Measurements from ENCODE around the gene SLC26A11.

Gene SLC26A11

DNA sequence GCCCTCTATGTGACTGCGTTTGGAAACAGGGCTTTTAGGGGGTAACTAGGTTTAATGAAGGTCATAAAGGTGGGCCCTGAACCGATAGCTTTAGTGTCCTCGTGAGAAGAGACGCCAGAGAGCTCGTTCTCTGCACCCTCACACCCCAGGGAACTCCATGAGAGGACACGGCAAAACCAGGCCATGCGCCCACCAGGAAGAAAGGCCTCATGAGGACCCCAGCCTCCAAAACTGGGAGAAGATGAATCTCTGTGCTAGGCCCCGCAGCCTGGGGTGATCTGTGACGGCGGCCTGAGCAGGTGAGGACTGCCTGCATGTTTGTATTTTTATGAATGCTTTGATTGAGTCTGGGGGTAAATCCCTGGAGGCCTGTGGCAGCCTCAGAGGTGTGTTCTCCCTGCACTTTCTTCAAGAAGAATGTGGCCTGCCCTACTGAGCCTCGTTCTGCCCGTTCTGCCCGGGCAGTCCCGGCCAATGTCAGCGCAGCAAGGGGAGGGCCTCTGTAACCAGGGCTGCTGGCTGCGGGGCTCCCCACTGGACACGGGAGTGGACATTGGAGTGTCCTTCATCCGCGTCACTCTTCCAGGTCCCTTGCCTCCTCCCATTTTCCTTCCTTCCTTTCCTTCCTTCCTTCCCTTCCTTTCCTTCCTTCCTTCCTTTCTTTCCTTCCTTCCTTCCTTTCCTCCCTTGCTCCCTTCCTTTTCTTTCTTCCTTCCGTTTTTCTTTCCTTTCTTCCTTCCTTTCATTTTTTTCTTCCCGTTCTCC is 33.6 kb downstream of the SLC26A11 start:
- no peak overlapping the region for H2AFZ ChIP-seq (ENCODE audit: low read depth, low read length)
- peak overlapping the region; percentile 60 for H2BK5ac ChIP-seq (ENCODE audit: low read depth, low read length, poor library complexity, severe bottlenecking)
- H3K27ac ChIP-seq (ENCODE audit: low read length, poor library complexity, severe bottlenecking), result peak overlapping the region; percentile 87
- peaks cover 20% of the 10 kb centered on the region for H3K4me1 ChIP-seq (ENCODE audit: control insufficient read depth, insufficient read depth, low read depth, low read length)
- H2AK5ac ChIP-seq (ENCODE audit: low read length, severe bottlenecking), result peak overlapping the region; percentile 24
- no peak overlapping the region for H3K4me2 ChIP-seq (ENCODE audit: low read length, poor library complexity, severe bottlenecking)
- H4K91ac ChIP-seq (ENCODE audit: low read length), result peak overlapping the region; percentile 79
- no peak overlapping the region for H2BK15ac ChIP-seq (ENCODE audit: low read depth, poor library complexity, severe bottlenecking)
- H3K36me3 ChIP-seq (ENCODE audit: control insufficient read depth in 1 of 2, insufficient read depth in 2 of 2, low read depth in 1 of 2, low read length in 2 of 2), result peaks cover 27 to 40% of the 10 kb centered on the region in 2 experiments
- H3K18ac ChIP-seq (ENCODE audit: low read depth in 1 of 2, low read length in 2 of 2), result no peak overlapping the region
- H3K27me3 ChIP-seq (ENCODE audit: control insufficient read depth in 1 of 2, insufficient read depth in 1 of 2, low read length in 2 of 2), result no peaks in the 10 kb centered on the region
- WGBS, result 95% methylated on average over 21 of the region's 21 CpGs
- DNase-seq, result no peak
- H3K9ac ChIP-seq (ENCODE audit: low read length), result no peak overlapping the region
- no peaks in the 10 kb centered on the region for H3K9me3 ChIP-seq (ENCODE audit: control insufficient read depth, low read length)
- H2BK120ac ChIP-seq (ENCODE audit: low read depth, low read length), result peak overlapping the region; percentile 50
- H3K4ac ChIP-seq (ENCODE audit: low read depth in 1 of 2, low read length in 2 of 2), result peak overlapping the region in 1 of 2 experiments; percentile 15
- H4K8ac ChIP-seq (ENCODE audit: low read length), result peak overlapping the region; percentile 53
- peak overlapping the region; percentile 49 to 60 for H2BK12ac ChIP-seq (ENCODE audit: low read length in 2 of 2)
- no peak overlapping the region for H3K14ac ChIP-seq (ENCODE audit: low read length in 2 of 2)
- H3K79me1 ChIP-seq (replicated peaks; ENCODE audit: low read length, poor library complexity, severe bottlenecking), result no peaks in the 10 kb centered on the region
- no peak overlapping the region for H3K4me3 ChIP-seq (ENCODE audit: insufficient read depth in 1 of 2, low read depth in 1 of 2, low read length in 2 of 2)
- no peak overlapping the region for H3K23ac ChIP-seq (ENCODE audit: low read length in 2 of 2)

DNA sequence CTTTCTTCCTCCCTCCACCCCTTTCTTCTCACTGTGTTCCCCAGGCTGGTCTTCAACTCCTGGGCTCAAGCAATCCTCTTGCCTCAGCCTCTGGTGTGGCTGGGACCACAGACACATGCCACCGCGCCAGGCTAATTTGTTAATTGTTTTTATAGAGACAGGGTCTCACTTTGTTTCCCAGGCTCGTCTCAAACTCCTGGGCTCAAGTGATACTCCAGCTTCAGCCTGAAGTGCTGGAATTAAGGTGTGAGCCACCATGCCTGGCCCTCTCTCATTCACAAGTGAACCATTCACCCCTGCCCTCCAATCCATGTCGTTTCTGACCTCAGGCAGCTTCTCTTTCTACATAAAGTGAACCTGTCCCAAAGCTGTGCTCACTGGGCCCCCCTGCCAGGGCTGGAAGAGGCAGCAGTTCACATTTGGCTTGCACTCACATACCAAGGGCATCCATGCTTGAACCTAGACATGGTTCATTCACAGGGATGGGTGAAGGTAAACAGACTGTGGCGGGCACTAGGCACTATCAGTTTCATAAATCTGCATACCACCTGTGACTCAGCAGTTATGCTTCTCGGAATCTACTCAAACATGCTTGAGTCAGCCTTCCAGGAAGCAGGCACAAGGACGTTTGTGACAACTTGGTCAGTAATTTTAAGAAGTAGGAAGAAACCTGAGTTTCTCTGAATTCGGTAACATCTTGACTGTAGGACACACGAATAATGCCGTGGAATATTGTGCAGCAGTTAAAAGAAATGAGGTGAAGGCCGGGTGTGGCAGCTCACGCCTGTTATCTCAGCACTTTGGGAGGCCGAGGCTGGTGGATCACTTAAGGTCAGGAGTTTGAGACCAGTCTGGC is 34.4 kb downstream of the SLC26A11 start:
- 41% methylated on average over 13 of the region's 13 CpGs for WGBS
- Histone ChIP-seq H2BK15ac (ENCODE audit: low read depth, poor library complexity, severe bottlenecking) (no peak overlapping the region), H2AK5ac (ENCODE audit: low read length, severe bottlenecking) (no peak overlapping the region), H2AFZ (ENCODE audit: low read depth, low read length) (no peak overlapping the region), H3K4me3 (ENCODE audit: insufficient read depth in 1 of 2, low read depth in 1 of 2, low read length in 2 of 2) (peak overlapping the region in 1 of 2 experiments; percentile 28), H3K9me3 (ENCODE audit: control insufficient read depth, low read length) (no peaks in the 10 kb centered on the region), H3K9ac (ENCODE audit: low read length) (peak overlapping the region; percentile 69), H3K27ac (ENCODE audit: low read length, poor library complexity, severe bottlenecking) (peak overlapping the region; percentile 87), H3K23ac (ENCODE audit: low read length in 2 of 2) (peak overlapping the region in 1 of 2 experiments; percentile 14), H3K79me1 (replicated peaks; ENCODE audit: low read length, poor library complexity, severe bottlenecking) (no peaks in the 10 kb centered on the region), H3K14ac (ENCODE audit: low read length in 2 of 2) (peak overlapping the region in 1 of 2 experiments; percentile 35), H3K4ac (ENCODE audit: low read depth in 1 of 2, low read length in 2 of 2) (no peak overlapping the region), H3K27me3 (ENCODE audit: control insufficient read depth in 1 of 2, insufficient read depth in 1 of 2, low read length in 2 of 2) (no peaks in the 10 kb centered on the region), H3K4me1 (ENCODE audit: control insufficient read depth, insufficient read depth, low read depth, low read length) (peaks cover 23% of the 10 kb centered on the region), H3K18ac (ENCODE audit: low read depth in 1 of 2, low read length in 2 of 2) (peak overlapping the region in 1 of 2 experiments; percentile 54), H2BK120ac (ENCODE audit: low read depth, low read length) (no peak overlapping the region), H2BK12ac (ENCODE audit: low read length in 2 of 2) (peak overlapping the region in 1 of 2 experiments; percentile 80), H3K4me2 (ENCODE audit: low read length, poor library complexity, severe bottlenecking) (peak overlapping the region; percentile 10), H2BK5ac (ENCODE audit: low read depth, low read length, poor library complexity, severe bottlenecking) (peak overlapping the region; percentile 74), H4K91ac (ENCODE audit: low read length) (peak overlapping the region; percentile 58), H4K8ac (ENCODE audit: low read length) (no peak overlapping the region), H3K36me3 (ENCODE audit: control insufficient read depth in 1 of 2, insufficient read depth in 2 of 2, low read depth in 1 of 2, low read length in 2 of 2) (peaks cover 19 to 32% of the 10 kb centered on the region in 2 experiments)
- DNase-seq, result peak; percentile 93

DNA sequence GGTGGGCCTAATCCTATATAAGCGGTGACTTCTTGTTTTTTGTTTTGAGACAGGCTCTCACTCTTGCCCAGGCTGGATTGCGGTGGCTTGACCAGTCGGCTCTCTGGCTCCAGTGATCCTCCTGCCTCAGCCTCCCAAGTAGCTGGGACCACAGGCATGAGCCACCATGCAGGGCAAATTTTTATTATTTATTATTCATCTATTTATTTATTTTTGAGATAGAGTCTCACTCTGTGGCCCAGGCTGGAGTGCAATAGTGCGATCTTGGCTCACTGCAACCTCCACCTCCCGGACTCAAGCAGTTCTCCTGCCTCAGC is 35.8 kb downstream of the SLC26A11 start:
- no peak overlapping the region for H4K8ac ChIP-seq (ENCODE audit: low read length)
- no peak overlapping the region for H2AFZ ChIP-seq (ENCODE audit: low read depth, low read length)
- no peak overlapping the region for H3K4me3 ChIP-seq (ENCODE audit: insufficient read depth in 1 of 2, low read depth in 1 of 2, low read length in 2 of 2)
- DNase-seq, result no peak
- no peaks in the 10 kb centered on the region for H3K27me3 ChIP-seq (ENCODE audit: control insufficient read depth in 1 of 2, insufficient read depth in 1 of 2, low read length in 2 of 2)
- no peak overlapping the region for H3K4ac ChIP-seq (ENCODE audit: low read depth in 1 of 2, low read length in 2 of 2)
- no peak overlapping the region for H3K27ac ChIP-seq (ENCODE audit: low read length, poor library complexity, severe bottlenecking)
- no peak overlapping the region for H3K9ac ChIP-seq (ENCODE audit: low read length)
- H3K4me2 ChIP-seq (ENCODE audit: low read length, poor library complexity, severe bottlenecking), result no peak overlapping the region
- peak overlapping the region; percentile 27 for H2AK5ac ChIP-seq (ENCODE audit: low read length, severe bottlenecking)
- no peak overlapping the region for H2BK15ac ChIP-seq (ENCODE audit: low read depth, poor library complexity, severe bottlenecking)
- 92% methylated on average over 5 of the region's 5 CpGs for WGBS
- H2BK120ac ChIP-seq (ENCODE audit: low read depth, low read length), result no peak overlapping the region
- H3K23ac ChIP-seq (ENCODE audit: low read length in 2 of 2), result no peak overlapping the region
- H2BK12ac ChIP-seq (ENCODE audit: low read length in 2 of 2), result peak overlapping the region in 1 of 2 experiments; percentile 21
- H4K91ac ChIP-seq (ENCODE audit: low read length), result no peak overlapping the region
- peaks cover 27% of the 10 kb centered on the region for H3K4me1 ChIP-seq (ENCODE audit: control insufficient read depth, insufficient read depth, low read depth, low read length)
- H3K79me1 ChIP-seq (replicated peaks; ENCODE audit: low read length, poor library complexity, severe bottlenecking), result no peaks in the 10 kb centered on the region
- no peak overlapping the region for H3K18ac ChIP-seq (ENCODE audit: low read depth in 1 of 2, low read length in 2 of 2)
- H2BK5ac ChIP-seq (ENCODE audit: low read depth, low read length, poor library complexity, severe bottlenecking), result no peak overlapping the region
- peaks cover 13 to 25% of the 10 kb centered on the region in 2 experiments for H3K36me3 ChIP-seq (ENCODE audit: control insufficient read depth in 1 of 2, insufficient read depth in 2 of 2, low read depth in 1 of 2, low read length in 2 of 2)
- H3K14ac ChIP-seq (ENCODE audit: low read length in 2 of 2), result no peak overlapping the region
- no peaks in the 10 kb centered on the region for H3K9me3 ChIP-seq (ENCODE audit: control insufficient read depth, low read length)

DNA sequence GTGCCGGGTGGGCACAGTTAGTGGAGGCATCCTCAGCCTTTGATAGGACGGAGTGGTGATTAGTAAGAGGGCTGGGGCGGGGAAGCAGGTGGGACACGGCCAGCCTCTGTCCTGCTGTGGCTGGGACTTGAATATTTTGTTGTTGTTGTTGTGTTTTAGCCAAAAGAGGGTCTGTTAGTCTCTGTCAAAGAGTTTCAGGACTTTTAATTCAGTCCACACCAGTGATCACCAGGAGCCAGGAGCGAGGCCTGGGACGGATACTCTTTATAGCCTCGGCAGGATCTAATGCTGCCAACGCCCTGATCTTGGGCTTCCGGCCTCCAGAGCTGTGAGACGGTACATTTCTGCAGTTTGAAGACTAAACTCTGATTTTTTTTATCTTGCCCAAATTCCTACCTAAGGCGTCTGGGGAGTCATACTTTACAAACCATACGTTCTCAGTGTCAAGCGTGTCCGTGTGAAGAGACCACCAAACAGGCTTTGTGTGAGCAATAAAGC is 37.5 kb downstream of the SLC26A11 start:
- peaks cover 2 to 13% of the 10 kb centered on the region in 2 experiments for H3K36me3 ChIP-seq (ENCODE audit: control insufficient read depth in 1 of 2, insufficient read depth in 2 of 2, low read depth in 1 of 2, low read length in 2 of 2)
- 83% methylated on average over 14 of the region's 14 CpGs for WGBS
- H3K4me1 ChIP-seq (ENCODE audit: control insufficient read depth, insufficient read depth, low read depth, low read length), result peaks cover 33% of the 10 kb centered on the region
- H2BK5ac ChIP-seq (ENCODE audit: low read depth, low read length, poor library complexity, severe bottlenecking), result no peak overlapping the region
- peaks cover 3% of the 10 kb centered on the region for H3K79me1 ChIP-seq (replicated peaks; ENCODE audit: low read length, poor library complexity, severe bottlenecking)
- no peaks in the 10 kb centered on the region for H3K9me3 ChIP-seq (ENCODE audit: control insufficient read depth, low read length)
- no peak overlapping the region for H3K18ac ChIP-seq (ENCODE audit: low read depth in 1 of 2, low read length in 2 of 2)
- H2BK15ac ChIP-seq (ENCODE audit: low read depth, poor library complexity, severe bottlenecking), result no peak overlapping the region
- no peak overlapping the region for H3K4me2 ChIP-seq (ENCODE audit: low read length, poor library complexity, severe bottlenecking)
- H3K4ac ChIP-seq (ENCODE audit: low read depth in 1 of 2, low read length in 2 of 2), result no peak overlapping the region
- DNase-seq, result no peak
- H2AK5ac ChIP-seq (ENCODE audit: low read length, severe bottlenecking), result peak overlapping the region; percentile 77
- H3K14ac ChIP-seq (ENCODE audit: low read length in 2 of 2), result no peak overlapping the region
- H3K23ac ChIP-seq (ENCODE audit: low read length in 2 of 2), result no peak overlapping the region
- H4K8ac ChIP-seq (ENCODE audit: low read length), result no peak overlapping the region
- no peak overlapping the region for H4K91ac ChIP-seq (ENCODE audit: low read length)
- no peak overlapping the region for H3K4me3 ChIP-seq (ENCODE audit: insufficient read depth in 1 of 2, low read depth in 1 of 2, low read length in 2 of 2)
- H3K9ac ChIP-seq (ENCODE audit: low read length), result no peak overlapping the region
- H2BK12ac ChIP-seq (ENCODE audit: low read length in 2 of 2), result no peak overlapping the region
- H2BK120ac ChIP-seq (ENCODE audit: low read depth, low read length), result no peak overlapping the region
- no peaks in the 10 kb centered on the region for H3K27me3 ChIP-seq (ENCODE audit: control insufficient read depth in 1 of 2, insufficient read depth in 1 of 2, low read length in 2 of 2)
- no peak overlapping the region for H2AFZ ChIP-seq (ENCODE audit: low read depth, low read length)
- no peak overlapping the region for H3K27ac ChIP-seq (ENCODE audit: low read length, poor library complexity, severe bottlenecking)
